Activated CD4-positive, alpha-beta T cell treated with anti-CD3 and anti-CD28 coated beads, Interleukin-2, amount 50 U/mL, for 4 hours (primary cell): ENCODE measurements around the gene APBA1.
A peak's percentile ranks its signal among the peaks of the same experiment; 100 is the strongest.

Experiments
- DNase-seq, 2 experiments: peaks; one replicate each; pipeline ENCODE4 v3.0.0-alpha.2; 2020

APBA1 gene

GRCh38 chr9:69671879-69672595, at the start of gene APBA1:
Gene APBA1 (minus strand): TSS chr9:69672371.
- peak; percentile 30 to 45 for DNase-seq

- no peak for DNase-seq
These were observed 47.8 kb upstream of the APBA1 start for GRCh38 chr9:69719983-69720382.

- no peak for DNase-seq
These were observed 47.2 kb upstream of the APBA1 start for GRCh38 chr9:69719367-69719766.

- DNase-seq, result no peak
These were observed 46.0 kb upstream of the APBA1 start for GRCh38 chr9:69718218-69718617.

- no peak for DNase-seq
These were observed 43.7 kb upstream of the APBA1 start for GRCh38 chr9:69715825-69716224.

- DNase-seq, result no peak
These were observed 42.9 kb upstream of the APBA1 start for GRCh38 chr9:69715096-69715495.

- DNase-seq, result no peak
These were observed 25.3 kb upstream of the APBA1 start for GRCh38 chr9:69697475-69697874.

- no peak for DNase-seq
These were observed 24.6 kb upstream of the APBA1 start for GRCh38 chr9:69696802-69697201.

- DNase-seq, result no peak
These were observed 17.9 kb upstream of the APBA1 start for GRCh38 chr9:69689991-69690538.

- DNase-seq, result no peak
These were observed 11.8 kb upstream of the APBA1 start for GRCh38 chr9:69683927-69684326.

- DNase-seq, result no peak
These were observed 6.8 kb upstream of the APBA1 start for GRCh38 chr9:69678843-69679538.

- no peak for DNase-seq
These were observed 5.8 kb upstream of the APBA1 start for GRCh38 chr9:69677931-69678330.

- no peak for DNase-seq
These were observed 3.4 kb upstream of the APBA1 start for GRCh38 chr9:69675563-69675962.

GRCh38 chr9:69674716-69675438, 2.7 kb upstream of the APBA1 start:
- DNase-seq, result no peak

GRCh38 chr9:69674112-69674685, 2.0 kb upstream of the APBA1 start:
- DNase-seq, result no peak

GRCh38 chr9:69673311-69673640, 1.1 kb upstream of the APBA1 start:
- DNase-seq, result no peak

GRCh38 chr9:69672596-69673310, 582 bp upstream of the APBA1 start:
- peak; percentile 58 to 60 for DNase-seq

- DNase-seq, result no peak
These were observed 776 bp downstream of the APBA1 start for GRCh38 chr9:69671311-69671878.

GRCh38 chr9:69667306-69667705, 4.9 kb downstream of the APBA1 start:
- DNase-seq, result no peak

GRCh38 chr9:69660304-69660703, 11.9 kb downstream of the APBA1 start:
- DNase-seq, result no peak

- no peak for DNase-seq
These were observed 13.0 kb downstream of the APBA1 start for GRCh38 chr9:69658987-69659675.

- no peak for DNase-seq
These were observed 14.9 kb downstream of the APBA1 start for GRCh38 chr9:69657269-69657668.
